Measurements from ENCODE around the gene CUX1. TPM values are rescaled to one million over a fixed set of nuclear protein-coding genes. Genes with fewer than 3 reads are reported as not detected.
A peak's percentile ranks its signal among the peaks of the same experiment; 100 is the strongest.

Gene CUX1
- total and polyA plus RNA-seq, 2 of the 13 experiments (the other 11 are each of a cell fraction or from before 2014, with no cell fraction given): 13.7 to 14.9 TPM

- no TSS peak for BruUV-seq (replicated peaks)
- Histone ChIP-seq H3K27me3 (ENCODE audit: control insufficient read depth in 1 of 2, insufficient read depth in 2 of 2, low read length in 2 of 2) (no peaks in the 10 kb centered on the region), H3K36me3 (replicated peaks in 1 of 2; ENCODE audit: control insufficient read depth in 1 of 2, insufficient read depth in 2 of 2, low read length in 2 of 2) (no peaks in the 10 kb centered on the region), H3K27ac (ENCODE audit: extremely low read length, insufficient read depth, low read length) (no peak overlapping the region), H3K4me1 (ENCODE audit: insufficient read depth, low read length) (peaks cover 66% of the 10 kb centered on the region), H2AFZ (ENCODE audit: low read length) (no peak overlapping the region), H3K9ac (ENCODE audit: insufficient read depth, low read depth, low read length) (no peak overlapping the region), H3K79me2 (ENCODE audit: insufficient read depth, low read length) (no peaks in the 10 kb centered on the region), H3K4me2 (ENCODE audit: low read depth, low read length) (no peak overlapping the region), H3K9me3 (ENCODE audit: low read length) (no peaks in the 10 kb centered on the region), H4K20me1 (ENCODE audit: insufficient read depth, low read length) (no peaks in the 10 kb centered on the region), H3K4me3 (replicated peaks in 1 of 3; ENCODE audit: insufficient read depth in 1 of 3, low read depth in 2 of 3, low read length in 3 of 3) (no peak overlapping the region)
- no peak for TF ChIP-seq HOMEZ (CRISPR knock-in tag; IDR thresholded peaks at IDR 0.05; ENCODE audit: low read depth)
- TF ChIP-seq TCF12 (IDR thresholded peaks at IDR 0.05): no peak
- no peak for TF ChIP-seq TCF12 (CRISPR knock-in tag; IDR thresholded peaks at IDR 0.05)
- TF ChIP-seq RFX3 (CRISPR knock-in tag; IDR thresholded peaks at IDR 0.05): peak; percentile 17; the same call in 1 of the 2 replicates
- TF ChIP-seq GLI4 (CRISPR knock-in tag; IDR thresholded peaks at IDR 0.05; ENCODE audit: borderline replicate concordance): no peak
- TF ChIP-seq ZNF552 (CRISPR knock-in tag; IDR thresholded peaks at IDR 0.05; ENCODE audit: borderline replicate concordance): no peak
- no peak for TF ChIP-seq PLRG1 (conservative IDR thresholded peaks at IDR 0.05)
- TF ChIP-seq RFX1 (IDR thresholded peaks at IDR 0.05): peak; percentile 31; the same call in 1 of the 2 replicates
- TF ChIP-seq, protein P1, sequence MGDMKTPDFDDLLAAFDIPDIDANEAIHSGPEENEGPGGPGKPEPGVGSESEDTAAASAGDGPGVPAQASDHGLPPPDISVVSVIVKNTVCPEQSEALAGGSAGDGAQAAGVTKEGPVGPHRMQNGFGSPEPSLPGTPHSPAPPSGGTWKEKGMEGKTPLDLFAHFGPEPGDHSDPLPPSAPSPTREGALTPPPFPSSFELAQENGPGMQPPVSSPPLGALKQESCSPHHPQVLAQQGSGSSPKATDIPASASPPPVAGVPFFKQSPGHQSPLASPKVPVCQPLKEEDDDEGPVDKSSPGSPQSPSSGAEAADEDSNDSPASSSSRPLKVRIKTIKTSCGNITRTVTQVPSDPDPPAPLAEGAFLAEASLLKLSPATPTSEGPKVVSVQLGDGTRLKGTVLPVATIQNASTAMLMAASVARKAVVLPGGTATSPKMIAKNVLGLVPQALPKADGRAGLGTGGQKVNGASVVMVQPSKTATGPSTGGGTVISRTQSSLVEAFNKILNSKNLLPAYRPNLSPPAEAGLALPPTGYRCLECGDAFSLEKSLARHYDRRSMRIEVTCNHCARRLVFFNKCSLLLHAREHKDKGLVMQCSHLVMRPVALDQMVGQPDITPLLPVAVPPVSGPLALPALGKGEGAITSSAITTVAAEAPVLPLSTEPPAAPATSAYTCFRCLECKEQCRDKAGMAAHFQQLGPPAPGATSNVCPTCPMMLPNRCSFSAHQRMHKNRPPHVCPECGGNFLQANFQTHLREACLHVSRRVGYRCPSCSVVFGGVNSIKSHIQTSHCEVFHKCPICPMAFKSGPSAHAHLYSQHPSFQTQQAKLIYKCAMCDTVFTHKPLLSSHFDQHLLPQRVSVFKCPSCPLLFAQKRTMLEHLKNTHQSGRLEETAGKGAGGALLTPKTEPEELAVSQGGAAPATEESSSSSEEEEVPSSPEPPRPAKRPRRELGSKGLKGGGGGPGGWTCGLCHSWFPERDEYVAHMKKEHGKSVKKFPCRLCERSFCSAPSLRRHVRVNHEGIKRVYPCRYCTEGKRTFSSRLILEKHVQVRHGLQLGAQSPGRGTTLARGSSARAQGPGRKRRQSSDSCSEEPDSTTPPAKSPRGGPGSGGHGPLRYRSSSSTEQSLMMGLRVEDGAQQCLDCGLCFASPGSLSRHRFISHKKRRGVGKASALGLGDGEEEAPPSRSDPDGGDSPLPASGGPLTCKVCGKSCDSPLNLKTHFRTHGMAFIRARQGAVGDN (CRISPR knock-in tag; IDR thresholded peaks at IDR 0.05): peak; percentile 16; the same call in 1 of the 2 replicates
- TF ChIP-seq SYNCRIP (IDR thresholded peaks at IDR 0.05; ENCODE audit: insufficient read depth, low read depth, low read length): no peak
- TF ChIP-seq, protein P2, sequence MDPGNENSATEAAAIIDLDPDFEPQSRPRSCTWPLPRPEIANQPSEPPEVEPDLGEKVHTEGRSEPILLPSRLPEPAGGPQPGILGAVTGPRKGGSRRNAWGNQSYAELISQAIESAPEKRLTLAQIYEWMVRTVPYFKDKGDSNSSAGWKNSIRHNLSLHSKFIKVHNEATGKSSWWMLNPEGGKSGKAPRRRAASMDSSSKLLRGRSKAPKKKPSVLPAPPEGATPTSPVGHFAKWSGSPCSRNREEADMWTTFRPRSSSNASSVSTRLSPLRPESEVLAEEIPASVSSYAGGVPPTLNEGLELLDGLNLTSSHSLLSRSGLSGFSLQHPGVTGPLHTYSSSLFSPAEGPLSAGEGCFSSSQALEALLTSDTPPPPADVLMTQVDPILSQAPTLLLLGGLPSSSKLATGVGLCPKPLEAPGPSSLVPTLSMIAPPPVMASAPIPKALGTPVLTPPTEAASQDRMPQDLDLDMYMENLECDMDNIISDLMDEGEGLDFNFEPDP (CRISPR knock-in tag; conservative IDR thresholded peaks at IDR 0.05): no peak
- TF ChIP-seq FOXJ3 (CRISPR knock-in tag; IDR thresholded peaks at IDR 0.05; ENCODE audit: borderline replicate concordance): no peak
- no peak for TF ChIP-seq ZFP36L2 (CRISPR knock-in tag; IDR thresholded peaks at IDR 0.05)
- ChIA-PET CTCF (ENCODE audit: low intra/inter-chr PET ratio, low total read pairs) (no interaction called here), POLR2A (interaction anchor here (0.5 kb wide), 1 partner anchor 546 kb away, joined by 3 read pairs; no protein-coding TSS in a partner anchor)
- ATAC-seq: peak; percentile 9; the same call in 2 of the 3 replicates
- no peak for DNase-seq (ENCODE audit: low spot score)
- WGBS (ENCODE audit: low lambda C conversion rate): 55% methylated on average over 7 of the region's 9 CpGs
- in situ Hi-C loops (cut with HindIII; ENCODE audit: extremely low pct_ligation_motif_present, low pct_unique_long_range_greater_than_20kb) (loop anchor here (25.0 kb wide), 1 partner anchor 574 kb away; no protein-coding TSS in a partner anchor), intact Hi-C loops (cut with micrococcal nuclease; ENCODE audit: unreplicated experiment) (no loop called here)
- no peak for FAIRE-seq
Observed at GRCh38 chr7:102260856-102261255, 443.4 kb downstream of the CUX1 start.
